Chondrocyte (in vitro differentiated cells): Measurements from ENCODE around the gene GAS2L3. TPM values are rescaled to one million over a fixed set of nuclear protein-coding genes. Genes with fewer than 3 reads are reported as not detected.

ENCODE experiments used
- DNase-seq: peaks from one replicate; pipeline ENCODE4 v3.0.0; 2021; ENCODE audit warnings: mixed read lengths, low spot score
- H3K27ac Mint-ChIP-seq: one replicate; pipeline ENCODE4 v1.8.0; 2021; ENCODE audit warnings: mild to moderate bottlenecking, moderate library complexity, mixed read lengths; ENCODE audit not compliant: unreplicated experiment
- H3K27me3 Mint-ChIP-seq: 2 replicates; pipeline ENCODE4 v1.8.0; 2021; ENCODE audit warnings: low read depth, mixed read lengths
- H3K36me3 Mint-ChIP-seq: 2 replicates; pipeline ENCODE4 v1.8.0; 2021; ENCODE audit warnings: low read depth, mixed read lengths
- H3K4me1 Mint-ChIP-seq: 2 replicates; pipeline ENCODE4 v1.8.0; 2021; ENCODE audit warnings: low read depth, mild to moderate bottlenecking, mixed read lengths
- H3K4me3 Mint-ChIP-seq: one replicate; pipeline ENCODE4 v1.8.0; 2021; ENCODE audit warnings: mild to moderate bottlenecking, moderate library complexity, mixed read lengths; ENCODE audit not compliant: unreplicated experiment
- H3K9me3 Mint-ChIP-seq: 2 replicates; pipeline ENCODE4 v1.8.0; 2021; ENCODE audit warnings: low read depth, mixed read lengths
- long read RNA-seq: library from polyadenylated mRNA; stranded (forward); transcript quantifications from one replicate; pipeline ENCODE4 v2.0.0, GENCODE V29; 2021
- total RNA-seq: library from RNA; stranded (reverse); gene quantifications from 3 replicates; pipeline ENCODE4 v1.2.1, GENCODE V29; 2021
- TF ChIP-seq, protein P1 (sequence below): fragments of 200-600 bp; sonication (generic); IDR thresholded peaks from 2 replicates; pipeline ENCODE4 v1.5.0; 2021; ENCODE audit warnings: antibody characterized with exemption, mild to moderate bottlenecking, moderate library complexity

GAS2L3 gene
- total RNA-seq, result 3.6 to 6.3 TPM (median 5.6 TPM) in 3 replicates
- long read RNA-seq, partial matches to known transcripts, result 0 of 1 reads
- long read RNA-seq, other reads (novel, unspliced or antisense), result 1 of 1 reads

DNA sequence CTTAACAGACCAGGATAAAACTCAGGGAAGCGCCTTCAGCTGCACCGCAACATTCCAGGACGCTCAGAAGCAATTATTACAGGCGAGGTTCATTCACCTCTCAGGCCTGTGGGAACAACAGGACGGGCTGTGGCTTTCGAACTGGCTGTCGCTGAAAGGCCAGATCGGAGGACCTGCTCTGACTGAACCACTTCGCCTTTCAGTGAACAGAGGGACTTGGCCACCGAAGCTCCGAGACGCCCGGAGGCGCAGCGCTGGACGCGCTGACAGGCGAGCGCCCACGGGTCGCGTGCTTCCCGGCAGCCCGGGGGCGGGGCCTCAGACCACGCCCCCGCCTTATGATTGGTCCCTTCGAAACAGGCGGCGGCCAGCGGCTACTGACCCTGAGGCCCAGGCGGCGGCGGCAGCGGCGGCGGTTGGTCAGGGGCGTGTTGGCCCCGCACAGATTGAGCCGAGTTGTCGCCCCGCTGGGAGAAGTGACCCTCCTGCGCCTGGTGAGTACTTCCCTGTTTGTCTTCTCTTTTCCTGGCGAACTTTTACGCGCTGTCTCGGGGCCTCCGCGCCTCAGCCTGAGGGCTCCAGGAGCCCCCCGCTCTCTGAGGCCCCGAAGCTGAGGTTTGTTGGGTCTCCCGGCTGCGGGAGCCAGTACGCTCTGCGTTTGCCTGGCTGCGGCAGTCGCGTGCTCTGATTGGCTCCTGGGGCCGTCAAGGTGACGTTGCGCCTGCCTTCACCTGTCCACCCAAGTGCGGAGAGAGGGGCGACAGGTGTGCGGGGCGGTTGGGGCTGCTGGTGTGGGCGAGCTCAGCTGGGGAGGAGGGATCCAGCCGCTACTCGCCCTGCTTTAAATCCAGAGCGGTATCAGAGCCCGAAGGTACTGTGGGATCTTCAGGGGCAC, at the start of gene GAS2L3:
TSS of gene GAS2L3 (plus strand) at position 393 of the 895 bp plus-strand sequence. CDS start 21,221 bp downstream, outside the sequence.
- Mint-ChIP-seq H3K36me3 (no peaks in the 10 kb centered on the region), H3K4me1 (peaks cover 25% of the 10 kb centered on the region), H3K4me3 (peak within 1 kb of the TSS; percentile 98)

DNA sequence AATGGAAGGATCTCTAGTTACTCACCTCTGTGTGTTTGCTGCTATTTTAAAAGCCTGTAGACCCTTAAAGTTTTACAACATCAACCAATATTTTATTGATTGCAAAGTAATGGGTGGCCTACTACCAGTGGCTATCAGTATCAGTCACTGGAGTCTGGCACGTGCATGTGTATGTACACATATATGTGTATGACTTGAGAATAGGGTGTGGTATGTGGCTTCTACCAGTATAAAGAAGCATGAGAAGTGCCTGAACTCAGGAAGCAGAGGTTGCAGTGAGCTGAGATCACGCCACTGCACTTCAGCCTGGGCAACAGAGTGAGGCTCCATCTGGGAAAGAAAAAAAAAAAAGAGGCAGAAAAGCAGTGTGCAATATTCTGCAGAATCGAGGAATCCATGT, 45.5 kb upstream of the GAS2L3 start:
- Mint-ChIP-seq H3K36me3 (no peaks in the 10 kb centered on the region), H3K27me3 (peaks cover 38% of the 10 kb centered on the region), H3K4me1 (no peaks in the 10 kb centered on the region), H3K27ac (no peak overlapping the region), H3K4me3 (no peak overlapping the region), H3K9me3 (no peaks in the 10 kb centered on the region)
- TF ChIP-seq, protein P1, sequence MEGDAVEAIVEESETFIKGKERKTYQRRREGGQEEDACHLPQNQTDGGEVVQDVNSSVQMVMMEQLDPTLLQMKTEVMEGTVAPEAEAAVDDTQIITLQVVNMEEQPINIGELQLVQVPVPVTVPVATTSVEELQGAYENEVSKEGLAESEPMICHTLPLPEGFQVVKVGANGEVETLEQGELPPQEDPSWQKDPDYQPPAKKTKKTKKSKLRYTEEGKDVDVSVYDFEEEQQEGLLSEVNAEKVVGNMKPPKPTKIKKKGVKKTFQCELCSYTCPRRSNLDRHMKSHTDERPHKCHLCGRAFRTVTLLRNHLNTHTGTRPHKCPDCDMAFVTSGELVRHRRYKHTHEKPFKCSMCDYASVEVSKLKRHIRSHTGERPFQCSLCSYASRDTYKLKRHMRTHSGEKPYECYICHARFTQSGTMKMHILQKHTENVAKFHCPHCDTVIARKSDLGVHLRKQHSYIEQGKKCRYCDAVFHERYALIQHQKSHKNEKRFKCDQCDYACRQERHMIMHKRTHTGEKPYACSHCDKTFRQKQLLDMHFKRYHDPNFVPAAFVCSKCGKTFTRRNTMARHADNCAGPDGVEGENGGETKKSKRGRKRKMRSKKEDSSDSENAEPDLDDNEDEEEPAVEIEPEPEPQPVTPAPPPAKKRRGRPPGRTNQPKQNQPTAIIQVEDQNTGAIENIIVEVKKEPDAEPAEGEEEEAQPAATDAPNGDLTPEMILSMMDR, result no peak
- no peak for DNase-seq

More for the DNA sequence above, at the start of gene GAS2L3:
- peak; percentile 94 for DNase-seq
- Mint-ChIP-seq H3K27me3 (peaks cover 4% of the 10 kb centered on the region), H3K27ac (peak within 1 kb of the TSS; percentile 90), H3K9me3 (no peaks in the 10 kb centered on the region)
- TF ChIP-seq, protein P1, result no peak

DNA sequence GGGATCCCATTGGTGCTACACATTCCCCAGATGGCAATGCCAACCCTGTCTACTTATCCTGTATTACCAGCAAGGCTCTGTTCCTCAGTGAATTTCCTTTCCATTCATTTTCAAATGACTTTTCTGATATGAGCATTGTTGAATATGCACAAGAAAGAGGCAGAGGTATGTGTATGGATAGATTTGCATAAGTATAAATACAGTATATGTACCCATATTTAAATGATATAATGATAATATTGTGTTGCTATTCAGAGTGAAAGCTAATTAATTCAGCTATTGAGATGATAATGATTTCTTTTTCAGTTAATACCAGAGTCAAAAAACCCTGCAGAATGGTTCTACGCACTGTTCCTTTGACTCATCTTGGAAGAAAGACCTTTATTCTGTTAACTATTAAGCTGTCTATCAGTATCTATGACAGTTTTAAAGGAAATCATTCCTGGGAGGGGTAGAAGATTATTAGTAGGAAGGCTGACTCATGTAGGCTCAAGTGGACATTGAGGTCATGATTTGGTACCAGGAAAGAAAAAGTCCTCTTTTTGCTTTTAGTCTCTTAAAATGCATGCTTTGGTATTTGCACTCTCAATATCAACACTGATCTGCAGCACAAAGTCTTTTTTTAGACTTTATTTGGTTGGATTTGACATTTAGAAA, 44.9 kb upstream of the GAS2L3 start:
- no peak for DNase-seq
- Mint-ChIP-seq H3K4me3 (no peak overlapping the region), H3K27me3 (peaks cover 33% of the 10 kb centered on the region), H3K4me1 (no peaks in the 10 kb centered on the region), H3K27ac (no peak overlapping the region), H3K36me3 (no peaks in the 10 kb centered on the region), H3K9me3 (no peaks in the 10 kb centered on the region)
- TF ChIP-seq, protein P1, result no peak

DNA sequence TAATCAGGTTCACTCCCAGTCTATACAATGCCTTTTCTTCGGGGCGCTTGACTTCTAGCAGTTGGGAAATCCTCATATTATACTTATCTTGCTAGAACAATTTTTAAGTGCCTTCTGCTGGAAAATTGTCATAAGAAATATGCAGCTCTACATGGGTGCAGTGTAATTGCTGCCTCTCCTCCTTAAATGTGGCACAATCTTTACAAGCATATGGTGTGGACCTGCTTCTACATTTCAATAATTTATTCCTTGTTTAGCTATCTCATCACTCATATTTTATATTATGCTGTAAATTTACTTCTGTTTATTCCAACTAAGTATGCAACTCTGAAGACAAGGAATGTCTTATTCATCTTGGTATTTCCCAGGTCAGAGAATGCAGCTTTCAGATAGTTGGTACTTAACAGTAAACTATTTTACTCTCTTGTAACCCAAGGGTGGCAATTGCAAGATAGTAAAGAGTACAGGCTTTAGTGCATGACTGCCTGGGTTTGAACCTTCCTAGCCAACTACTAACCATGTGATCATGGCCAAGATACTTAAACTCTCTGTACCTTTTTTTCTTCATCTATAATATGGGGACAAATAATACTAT, 43.6 kb upstream of the GAS2L3 start:
- H3K27ac Mint-ChIP-seq, result no peak overlapping the region
- no peaks in the 10 kb centered on the region for H3K36me3 Mint-ChIP-seq
- peaks cover 30% of the 10 kb centered on the region for H3K27me3 Mint-ChIP-seq
- H3K9me3 Mint-ChIP-seq, result no peaks in the 10 kb centered on the region
- DNase-seq, result no peak
- TF ChIP-seq, protein P1, result no peak
- H3K4me3 Mint-ChIP-seq, result no peak overlapping the region
- H3K4me1 Mint-ChIP-seq, result no peaks in the 10 kb centered on the region

DNA sequence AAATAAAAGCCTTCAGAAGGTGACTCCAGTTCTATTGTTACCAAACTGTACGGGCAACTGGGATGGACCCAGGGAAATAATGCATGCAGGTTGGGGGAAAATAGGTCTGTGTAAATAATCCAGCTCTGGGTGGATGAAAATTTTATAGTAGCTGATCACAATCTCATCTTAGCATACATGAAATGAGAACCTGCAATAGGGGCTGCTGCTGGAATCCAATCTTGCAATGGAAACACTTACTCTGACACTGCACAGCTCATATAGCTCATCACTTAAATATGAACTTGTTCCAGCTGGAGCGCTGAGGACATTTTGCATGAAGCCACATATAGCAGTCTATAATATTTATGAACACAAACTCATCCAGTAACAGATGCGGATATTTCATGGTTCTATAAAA, 40.1 kb upstream of the GAS2L3 start:
- no peaks in the 10 kb centered on the region for H3K4me1 Mint-ChIP-seq
- no peaks in the 10 kb centered on the region for H3K9me3 Mint-ChIP-seq
- peaks cover 28% of the 10 kb centered on the region for H3K27me3 Mint-ChIP-seq
- no peaks in the 10 kb centered on the region for H3K36me3 Mint-ChIP-seq
- H3K27ac Mint-ChIP-seq, result no peak overlapping the region
- no peak for DNase-seq
- H3K4me3 Mint-ChIP-seq, result no peak overlapping the region
- TF ChIP-seq, protein P1, result no peak
